ENCODE measurements around the gene CRBN.

CRBN gene

GRCh38 chr3:3209057-3209456, 29.6 kb upstream of the CRBN start:
- ChIA-PET CTCF (interaction anchor here (0.7 kb wide), 1 partner anchor 42 kb away, joined by 5 read pairs; no protein-coding TSS in a partner anchor), POLR2A (ENCODE audit: low non-redundant PET) (no interaction called here)
- no peak for TF ChIP-seq CTCF (conservative IDR thresholded peaks at IDR 0.05; ENCODE audit: low read depth)
- H3K27ac ChIP-seq: no peak overlapping the region
- no peak for DNase-seq (ENCODE audit: low spot score)

- no peak for DNase-seq (ENCODE audit: low spot score)
- ChIA-PET POLR2A (ENCODE audit: low non-redundant PET) (no interaction called here), CTCF (interaction anchor here (0.6 to 1.4 kb wide), 3 partner anchors 9 to 1089 kb away, joined by 3 to 4 read pairs (median 3); no protein-coding TSS in a partner anchor)
- no peak for TF ChIP-seq CTCF (conservative IDR thresholded peaks at IDR 0.05; ENCODE audit: low read depth)
- no peak overlapping the region for H3K27ac ChIP-seq
Measured at GRCh38 chr3:3201611-3202010, 22.1 kb upstream of the CRBN start.

- CTCF ChIA-PET: interaction anchor here (0.6 to 1.4 kb wide), 9 partner anchors 10 to 1602 kb away, joined by 3 to 5 read pairs (median 4); no protein-coding TSS in a partner anchor
- no peak overlapping the region for H3K27ac ChIP-seq
- peak; percentile 77 for TF ChIP-seq CTCF (conservative IDR thresholded peaks at IDR 0.05; ENCODE audit: low read depth)
- POLR2A ChIA-PET (ENCODE audit: low non-redundant PET): no interaction called here
- DNase-seq (ENCODE audit: low spot score): peak; percentile 19
Measured at GRCh38 chr3:3200632-3201212, 21.2 kb upstream of the CRBN start.

- TF ChIP-seq CTCF (conservative IDR thresholded peaks at IDR 0.05; ENCODE audit: low read depth): no peak
- CTCF ChIA-PET: no interaction called here
- H3K27ac ChIP-seq: no peak overlapping the region
- no peak for DNase-seq (ENCODE audit: low spot score)
- POLR2A ChIA-PET (ENCODE audit: low non-redundant PET): no interaction called here
Measured at GRCh38 chr3:3199306-3199705, 19.8 kb upstream of the CRBN start.

- ChIA-PET POLR2A (ENCODE audit: low non-redundant PET) (no interaction called here), CTCF (interaction anchor here (0.8 to 1.0 kb wide), 2 partner anchors 11 to 1097 kb away, joined by 3 read pairs; no protein-coding TSS in a partner anchor)
- H3K27ac ChIP-seq: no peak overlapping the region
- peak; percentile 32; the same call in 1 of the 2 replicates for TF ChIP-seq CTCF (conservative IDR thresholded peaks at IDR 0.05; ENCODE audit: low read depth)
- peak; percentile 11 for DNase-seq (ENCODE audit: low spot score)
Measured at GRCh38 chr3:3196148-3196861, 16.8 kb upstream of the CRBN start.

GRCh38 chr3:3194861-3195260, 15.4 kb upstream of the CRBN start:
- no peak for TF ChIP-seq CTCF (conservative IDR thresholded peaks at IDR 0.05; ENCODE audit: low read depth)
- ChIA-PET POLR2A (ENCODE audit: low non-redundant PET) (no interaction called here), CTCF (no interaction called here)
- DNase-seq (ENCODE audit: low spot score): no peak
- H3K27ac ChIP-seq: no peak overlapping the region

All from RWPE1 (cell line).